SK-N-SH (cell line): Measurements from ENCODE around the gene FBXO47. TPM values are rescaled to one million over a fixed set of nuclear protein-coding genes. Genes with fewer than 3 reads are reported as not detected.

Source experiments
- CTCF ChIA-PET: fragments of 300-600, 350-600 bp; formaldehyde crosslinking; extraction: SDS; loops from one replicate; lab custom pipeline; 2021; lab: Yijun Ruan, JAX
- POLR2A ChIA-PET: fragments of 350-600 bp; sonication (Branson Sonifier 250); formaldehyde crosslinking; extraction: SDS; loops from one replicate; lab custom pipeline; 2020; ENCODE audit warnings: antibody characterized with exemption, inconsistent platforms; lab: Yijun Ruan, JAX
- DNase-seq: peaks from one replicate; pipeline ENCODE4 v3.0.0; 2012
- H2AFZ ChIP-seq: fragments of 200-600 bp; sonication (generic); 2 replicates; pipeline ENCODE4 v1.8.1; 2016; ENCODE audit warnings: antibody characterized with exemption, mild to moderate bottlenecking, low read depth
- H3F3A ChIP-seq: fragments of 200-600 bp; sonication (generic); replicated peaks from 2 replicates; pipeline ENCODE3; 2016; ENCODE audit warnings: antibody characterized with exemption, mild to moderate bottlenecking; ENCODE audit not compliant: insufficient read depth
- H3K27ac ChIP-seq, 2 experiments: fragments of 200-500 bp in 1 of 2; fragments of 200-600 bp in 1 of 2; sonication (Bioruptor generic) in 1 of 2; sonication (generic), shearing (Covaris generic) in 1 of 2; 2 replicates each; pipeline versions ENCODE4 v1.5.1 to v1.6.1; 2014 to 2016; ENCODE audit warnings: low read depth in 2 of 2, inconsistent platforms in 1 of 2, low read length in 1 of 2, mild to moderate bottlenecking in 1 of 2, mixed read lengths in 1 of 2
- H3K27me3 ChIP-seq: fragments of 200-600 bp; sonication (generic), shearing (Covaris generic); 2 replicates; pipeline ENCODE4 v1.6.1; 2016; ENCODE audit warnings: mixed run types; ENCODE audit not compliant: insufficient read depth
- H3K36me3 ChIP-seq, 2 experiments: fragments of 200-500 bp in 1 of 2; fragments of 200-600 bp in 1 of 2; sonication (Bioruptor generic) in 1 of 2; sonication (generic) in 1 of 2; replicated peaks in 1 of 2; 2 replicates each; pipeline versions ENCODE3 to v1.5.1; 2014 to 2016; ENCODE audit warnings: low read length in 1 of 2, mild to moderate bottlenecking in 1 of 2; ENCODE audit not compliant: insufficient read depth in 2 of 2, control insufficient read depth in 1 of 2
- H3K4me1 ChIP-seq, 2 experiments: fragments of 200-500 bp in 1 of 2; fragments of 200-600 bp in 1 of 2; sonication (Bioruptor generic) in 1 of 2; sonication (generic), shearing (Covaris generic) in 1 of 2; 2 replicates each; pipeline versions ENCODE4 v1.5.1 to v1.6.1; 2014 to 2016; ENCODE audit warnings: low read depth in 1 of 2, low read length in 1 of 2, mixed run types in 1 of 2; ENCODE audit not compliant: insufficient read depth in 2 of 2, control insufficient read depth in 1 of 2
- H3K4me2 ChIP-seq: fragments of 200-600 bp; sonication (generic), shearing (Covaris generic); 2 replicates; pipeline ENCODE4 v1.6.1; 2017; ENCODE audit warnings: mixed run types
- H3K4me3 ChIP-seq, 2 experiments: fragments of 200-500 bp in 1 of 2; fragments of 200-600 bp in 1 of 2; sonication (Bioruptor generic) in 1 of 2; sonication (generic), shearing (Covaris generic) in 1 of 2; 2 replicates each; pipeline versions ENCODE4 v1.5.1 to v1.8.1; 2014 to 2016; ENCODE audit warnings: low read depth in 2 of 2, inconsistent platforms in 1 of 2, low read length in 1 of 2, mild to moderate bottlenecking in 1 of 2, mixed read lengths in 1 of 2, moderate library complexity in 1 of 2
- H3K79me2 ChIP-seq: fragments of 200-600 bp; sonication (generic); 2 replicates; pipeline ENCODE4 v1.8.1; 2017; ENCODE audit warnings: mild to moderate bottlenecking; ENCODE audit not compliant: insufficient read depth
- H3K9ac ChIP-seq: fragments of 200-600 bp; sonication (generic); 2 replicates; pipeline ENCODE4 v1.6.1; 2017; ENCODE audit warnings: mixed run types
- H3K9me2 ChIP-seq: fragments of 200-600 bp; sonication (generic); 2 replicates; pipeline ENCODE4 v1.6.1; 2017; ENCODE audit warnings: mixed run types
- H3K9me3 ChIP-seq: fragments of 200-600 bp; sonication (generic); 2 replicates; pipeline ENCODE4 v1.6.1; 2017; ENCODE audit warnings: mixed run types, mild to moderate bottlenecking, moderate library complexity
- H4K20me1 ChIP-seq: fragments of 200-600 bp; sonication (generic); 2 replicates; pipeline ENCODE4 v1.6.1; 2017; ENCODE audit warnings: mild to moderate bottlenecking, mixed run types; ENCODE audit not compliant: insufficient read depth
- CHD2 ChIP-seq: fragments of 150-350 bp; IDR thresholded peaks from 2 replicates; pipeline ENCODE4 v1.6.1; 2018; ENCODE audit warnings: low read length; ENCODE audit not compliant: partially characterized antibody
- ELF1 ChIP-seq: IDR thresholded peaks from 2 replicates; pipeline ENCODE4 v1.4.0; 2012
- GATA2 ChIP-seq: sonication (generic); formaldehyde crosslinking; IDR thresholded peaks from 2 replicates; pipeline ENCODE4 v1.5.0; 2020; ENCODE audit warnings: mild to moderate bottlenecking, missing genetic modification reagents
- JUND ChIP-seq: IDR thresholded peaks from 2 replicates; pipeline ENCODE4 v1.4.0; 2012
- MAX ChIP-seq: IDR thresholded peaks from 2 replicates; pipeline ENCODE4 v1.4.0; 2012; ENCODE audit warnings: low read depth
- MEF2A ChIP-seq: IDR thresholded peaks from 2 replicates; pipeline ENCODE4 v1.4.0; 2012; ENCODE audit warnings: low read depth, borderline replicate concordance
- MXI1 ChIP-seq: IDR thresholded peaks from 2 replicates; pipeline ENCODE4 v1.6.1; 2012; ENCODE audit warnings: mild to moderate bottlenecking, low read depth, low read length, improper control_type of control experiment
- NRF1 ChIP-seq: IDR thresholded peaks from 2 replicates; pipeline ENCODE4 v1.6.1; 2012; ENCODE audit warnings: low read depth, mild to moderate bottlenecking, low read length
- PBX3 ChIP-seq: IDR thresholded peaks from 2 replicates; pipeline ENCODE4; 2012
- POLR2AphosphoS5 ChIP-seq: IDR thresholded peaks from 2 replicates; pipeline ENCODE4 v1.6.1; 2012; ENCODE audit warnings: low read depth, low read length
- REST ChIP-seq: IDR thresholded peaks from 2 replicates; pipeline ENCODE4 v1.6.1; 2012; ENCODE audit warnings: mild to moderate bottlenecking, low read depth, low read length, moderate library complexity
- RFX5 ChIP-seq: IDR thresholded peaks from 2 replicates; pipeline ENCODE4 v1.6.1; 2012; ENCODE audit warnings: mild to moderate bottlenecking, improper control_type of control experiment, low read length
- RXRA ChIP-seq: IDR thresholded peaks from 2 replicates; pipeline ENCODE4 v1.4.0; 2012; ENCODE audit warnings: low read depth, mild to moderate bottlenecking, borderline replicate concordance
- SIN3A ChIP-seq: IDR thresholded peaks from 2 replicates; pipeline ENCODE4 v1.6.1; 2012; ENCODE audit warnings: low read depth, mild to moderate bottlenecking, low read length, moderate library complexity, borderline replicate concordance
- SMC3 ChIP-seq: IDR thresholded peaks from 2 replicates; pipeline ENCODE4 v1.6.1; 2012; ENCODE audit warnings: low read depth, low read length, improper control_type of control experiment
- TAF1 ChIP-seq: IDR thresholded peaks from 2 replicates; pipeline ENCODE4 v1.6.1; 2012; ENCODE audit warnings: low read depth, mild to moderate bottlenecking, low read length, moderate library complexity, borderline replicate concordance
- TCF12 ChIP-seq: IDR thresholded peaks from 2 replicates; pipeline ENCODE4 v1.4.0; 2012
- USF1 ChIP-seq: IDR thresholded peaks from 2 replicates; pipeline ENCODE4 v1.4.0; 2012; ENCODE audit warnings: low read depth, borderline replicate concordance
- WGBS: methylation state at CpG from one replicate; pipeline ENCODE4 v1.1.6; 2017; ENCODE audit warnings: low lambda C conversion rate; 5-methylcytosine and 5-hydroxymethylcytosine counted together
- polyA plus RNA-seq, 3 experiments: library from polyadenylated mRNA; depleted of rRNA; stranded (reverse); fragments of >200 nt; gene quantifications; 2 replicates each; pipeline ENCODE4 v1.2.3, GENCODE V29; 2012
- TF ChIP-seq, protein P1 (sequence below): IDR thresholded peaks from 2 replicates; pipeline ENCODE4 v1.4.0; 2012; ENCODE audit warnings: low read depth, borderline replicate concordance
- TF ChIP-seq, protein P2 (sequence below): fragments of 150-350 bp; IDR thresholded peaks from 2 replicates; pipeline ENCODE4 v1.6.1; 2016; ENCODE audit warnings: mild to moderate bottlenecking, low read depth, low read length

The FBXO47 gene
- polyA plus RNA-seq, 1 of the 3 experiments (the other 2 are of a cell fraction), result not detected

DNA sequence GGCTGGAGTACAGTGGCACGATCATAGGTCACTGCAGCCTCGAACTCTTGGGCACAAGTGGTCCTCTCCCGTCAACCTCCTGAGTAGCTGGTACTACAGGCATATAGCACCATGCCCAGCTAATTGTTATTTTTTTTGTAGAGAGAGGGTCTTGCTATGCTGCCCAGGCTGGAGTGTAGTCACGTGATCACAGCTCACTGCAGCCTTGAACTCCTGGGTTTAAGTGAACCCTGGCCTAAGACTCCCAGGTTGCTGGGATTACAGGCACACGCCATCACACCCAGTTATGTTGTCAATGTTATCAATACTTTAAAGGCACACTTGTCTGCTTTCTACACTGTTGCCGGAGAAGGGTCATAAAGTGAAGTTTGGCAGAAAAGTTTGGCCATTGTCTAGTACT is 63.8 kb downstream of the FBXO47 start:
- no peak overlapping the region for H3K27ac ChIP-seq
- DNase-seq, result no peak
- TF ChIP-seq RXRA (no peak), MEF2A (no peak), NRF1 (no peak), TAF1 (no peak), MXI1 (no peak), USF1 (no peak), PBX3 (no peak), CHD2 (no peak), POLR2AphosphoS5 (no peak), RFX5 (no peak), MAX (no peak), SMC3 (no peak), TCF12 (no peak), ELF1 (no peak), SIN3A (no peak), JUND (no peak), GATA2 (no peak), REST (no peak)
- TF ChIP-seq, protein P1, sequence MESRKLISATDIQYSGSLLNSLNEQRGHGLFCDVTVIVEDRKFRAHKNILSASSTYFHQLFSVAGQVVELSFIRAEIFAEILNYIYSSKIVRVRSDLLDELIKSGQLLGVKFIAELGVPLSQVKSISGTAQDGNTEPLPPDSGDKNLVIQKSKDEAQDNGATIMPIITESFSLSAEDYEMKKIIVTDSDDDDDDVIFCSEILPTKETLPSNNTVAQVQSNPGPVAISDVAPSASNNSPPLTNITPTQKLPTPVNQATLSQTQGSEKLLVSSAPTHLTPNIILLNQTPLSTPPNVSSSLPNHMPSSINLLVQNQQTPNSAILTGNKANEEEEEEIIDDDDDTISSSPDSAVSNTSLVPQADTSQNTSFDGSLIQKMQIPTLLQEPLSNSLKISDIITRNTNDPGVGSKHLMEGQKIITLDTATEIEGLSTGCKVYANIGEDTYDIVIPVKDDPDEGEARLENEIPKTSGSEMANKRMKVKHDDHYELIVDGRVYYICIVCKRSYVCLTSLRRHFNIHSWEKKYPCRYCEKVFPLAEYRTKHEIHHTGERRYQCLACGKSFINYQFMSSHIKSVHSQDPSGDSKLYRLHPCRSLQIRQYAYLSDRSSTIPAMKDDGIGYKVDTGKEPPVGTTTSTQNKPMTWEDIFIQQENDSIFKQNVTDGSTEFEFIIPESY, result no peak
- TF ChIP-seq, protein P2, sequence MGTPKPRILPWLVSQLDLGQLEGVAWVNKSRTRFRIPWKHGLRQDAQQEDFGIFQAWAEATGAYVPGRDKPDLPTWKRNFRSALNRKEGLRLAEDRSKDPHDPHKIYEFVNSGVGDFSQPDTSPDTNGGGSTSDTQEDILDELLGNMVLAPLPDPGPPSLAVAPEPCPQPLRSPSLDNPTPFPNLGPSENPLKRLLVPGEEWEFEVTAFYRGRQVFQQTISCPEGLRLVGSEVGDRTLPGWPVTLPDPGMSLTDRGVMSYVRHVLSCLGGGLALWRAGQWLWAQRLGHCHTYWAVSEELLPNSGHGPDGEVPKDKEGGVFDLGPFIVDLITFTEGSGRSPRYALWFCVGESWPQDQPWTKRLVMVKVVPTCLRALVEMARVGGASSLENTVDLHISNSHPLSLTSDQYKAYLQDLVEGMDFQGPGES, result no peak
- no peaks in the 10 kb centered on the region for H3K9me3 ChIP-seq
- H3K4me3 ChIP-seq, result no peak overlapping the region
- peaks cover 31% of the 10 kb centered on the region for H3F3A ChIP-seq
- CTCF ChIA-PET, result interaction anchor here (0.6 to 1.4 kb wide), 5 partner anchors 11 to 250 kb away, joined by 3 to 4 read pairs (median 4); no protein-coding TSS in a partner anchor
- H3K36me3 ChIP-seq, result peaks cover 15 to 45% of the 10 kb centered on the region in 2 experiments
- WGBS, result 94% methylated on average over 6 of the region's 6 CpGs
- no peaks in the 10 kb centered on the region for H3K27me3 ChIP-seq
- H3K79me2 ChIP-seq, result peaks cover 88% of the 10 kb centered on the region
- no peak overlapping the region for H3K4me2 ChIP-seq
- POLR2A ChIA-PET, result no interaction called here
- no peak overlapping the region for H2AFZ ChIP-seq
- H4K20me1 ChIP-seq, result peaks cover 95% of the 10 kb centered on the region
- no peak overlapping the region for H3K9ac ChIP-seq
- H3K4me1 ChIP-seq, result peaks cover 11 to 14% of the 10 kb centered on the region in 2 experiments; a peak in 1 of 4 replicates
- no peaks in the 10 kb centered on the region for H3K9me2 ChIP-seq
